Measurements from ENCODE around the gene PRDM10. TPM values are rescaled to one million over a fixed set of nuclear protein-coding genes. Genes with fewer than 3 reads are reported as not detected.
A peak's percentile ranks its signal among the peaks of the same experiment; 100 is the strongest.

Gene PRDM10
- total RNA-seq, 2 experiments from 2014 or later: 8.2 to 9.6 TPM

- ChIA-PET POLR2A (no interaction called here), CTCF (no interaction called here)
- no peaks in the 10 kb centered on the region for H3K36me3 Mint-ChIP-seq (ENCODE audit: low read depth)
- no peaks in the 10 kb centered on the region for H3K9me3 Mint-ChIP-seq
- H3K9me3 ChIP-seq (ENCODE audit: control insufficient read depth in 1 of 2, insufficient read depth in 1 of 2, low read length in 2 of 2): no peaks in the 10 kb centered on the region
- no peak for TF ChIP-seq CTCF (IDR thresholded peaks at IDR 0.05)
- H3K27ac Mint-ChIP-seq: no peak overlapping the region
- H3K36me3 ChIP-seq (ENCODE audit: insufficient read depth, low read length): no peaks in the 10 kb centered on the region
- peaks cover 11% of the 10 kb centered on the region for H3K4me1 ChIP-seq (ENCODE audit: insufficient read depth, low read length)
- no peak overlapping the region for H3K4me3 Mint-ChIP-seq
- no peak overlapping the region for H3K4me3 ChIP-seq (ENCODE audit: low read length)
- no peak for ATAC-seq (ENCODE audit: poor library complexity)
- no peak overlapping the region for H3K27ac ChIP-seq (ENCODE audit: low read depth in 1 of 2, low read length in 2 of 2)
- H3K4me1 Mint-ChIP-seq (ENCODE audit: low read depth): peaks cover 13% of the 10 kb centered on the region
- intact Hi-C loops (cut with DNase I, micrococcal nuclease): loop anchor here (10.0 kb wide), 4 partner anchors 194 to 1704 kb away; partner anchors contain the start of genes TMEM45B (in 1 of the 2) and ZBTB44 (in 1 of the 2)
- no peaks in the 10 kb centered on the region for H3K27me3 Mint-ChIP-seq
- no peaks in the 10 kb centered on the region for H3K27me3 ChIP-seq (ENCODE audit: control insufficient read depth in 1 of 2, insufficient read depth in 2 of 2, low read length in 2 of 2)
- no peak for DNase-seq
These were observed 5.7 kb upstream of the PRDM10 start for GRCh38 chr11:130008326-130008725.

DNA sequence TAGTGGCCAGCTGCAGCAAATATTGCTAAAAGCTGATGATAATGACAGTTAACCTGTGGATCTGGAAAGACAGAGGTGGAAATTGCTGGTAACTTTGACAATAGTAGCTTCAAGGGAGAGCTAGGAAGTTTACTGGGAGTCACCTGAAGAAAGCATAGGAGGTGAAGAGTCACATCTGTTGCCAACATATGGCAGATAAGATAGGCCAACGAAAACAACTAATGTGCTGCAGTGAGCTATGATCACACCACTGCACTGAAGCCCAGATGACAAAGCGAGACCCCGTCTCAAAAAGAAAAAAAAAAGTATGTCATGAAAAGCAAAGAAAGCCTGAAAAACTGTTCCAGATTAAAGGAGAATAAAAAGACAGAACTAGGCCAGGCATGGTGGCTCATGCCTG is 4.3 kb upstream of the PRDM10 start:
- DNase-seq (no peak), ATAC-seq (ENCODE audit: poor library complexity) (no peak)
- CTCF ChIA-PET: interaction anchor here (1.0 kb wide), 1 partner anchor 15 kb away, joined by 4 read pairs; no protein-coding TSS in a partner anchor
- H3K4me1 ChIP-seq (ENCODE audit: insufficient read depth, low read length): peaks cover 11% of the 10 kb centered on the region
- POLR2A ChIA-PET: no interaction called here
- H3K9me3 ChIP-seq (ENCODE audit: control insufficient read depth in 1 of 2, insufficient read depth in 1 of 2, low read length in 2 of 2): no peaks in the 10 kb centered on the region
- Mint-ChIP-seq H3K4me1 (ENCODE audit: low read depth) (peaks cover 18% of the 10 kb centered on the region), H3K27ac (no peak overlapping the region), H3K36me3 (ENCODE audit: low read depth) (peaks cover 6% of the 10 kb centered on the region), H3K9me3 (no peaks in the 10 kb centered on the region), H3K4me3 (no peak overlapping the region), H3K27me3 (no peaks in the 10 kb centered on the region)
- no peaks in the 10 kb centered on the region for H3K36me3 ChIP-seq (ENCODE audit: insufficient read depth, low read length)
- TF ChIP-seq CTCF (IDR thresholded peaks at IDR 0.05): no peak
- no peak overlapping the region for H3K4me3 ChIP-seq (ENCODE audit: low read length)
- intact Hi-C loops (cut with DNase I, micrococcal nuclease): loop anchor here (10.0 kb wide), 4 partner anchors 192 to 1702 kb away; partner anchors contain the start of genes TMEM45B (in 1 of the 2) and ZBTB44 (in 1 of the 2)
- no peaks in the 10 kb centered on the region for H3K27me3 ChIP-seq (ENCODE audit: control insufficient read depth in 1 of 2, insufficient read depth in 2 of 2, low read length in 2 of 2)
- H3K27ac ChIP-seq (ENCODE audit: low read depth in 1 of 2, low read length in 2 of 2): no peak overlapping the region

DNA sequence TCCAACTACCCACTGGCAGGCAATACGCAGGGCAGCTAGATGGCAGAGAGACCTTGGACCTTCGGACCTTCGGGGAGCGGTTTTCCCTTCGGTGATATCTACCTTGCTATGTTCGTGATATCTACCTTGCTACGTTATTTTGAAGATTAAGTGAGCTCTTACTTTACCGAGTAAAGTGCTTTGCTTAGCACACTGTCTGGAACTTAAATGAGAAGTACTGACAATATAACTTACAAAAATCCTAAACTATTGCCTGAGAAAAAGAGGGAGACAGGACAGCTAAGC is 1.0 kb upstream of the PRDM10 start:
- peak overlapping the region; percentile 83 for H3K4me3 Mint-ChIP-seq
- no peak for ATAC-seq (ENCODE audit: poor library complexity)
- Histone ChIP-seq H3K9me3 (ENCODE audit: control insufficient read depth in 1 of 2, insufficient read depth in 1 of 2, low read length in 2 of 2) (no peaks in the 10 kb centered on the region), H3K36me3 (ENCODE audit: insufficient read depth, low read length) (no peaks in the 10 kb centered on the region), H3K4me1 (ENCODE audit: insufficient read depth, low read length) (peaks cover 23% of the 10 kb centered on the region), H3K4me3 (ENCODE audit: low read length) (peak overlapping the region; percentile 76), H3K27ac (ENCODE audit: low read depth in 1 of 2, low read length in 2 of 2) (peak overlapping the region; percentile 98 to 100), H3K27me3 (ENCODE audit: control insufficient read depth in 1 of 2, insufficient read depth in 2 of 2, low read length in 2 of 2) (no peaks in the 10 kb centered on the region)
- peak overlapping the region; percentile 100 for H3K27ac Mint-ChIP-seq
- CTCF ChIA-PET: interaction anchor here (0.9 to 2.0 kb wide), 3 partner anchors 11 to 129 kb away, joined by 5 to 15 read pairs (median 6); no protein-coding TSS in a partner anchor
- no peak for TF ChIP-seq CTCF (IDR thresholded peaks at IDR 0.05)
- POLR2A ChIA-PET: interaction anchor here (0.6 to 4.9 kb wide), 26 partner anchors 10 to 913 kb away, joined by 3 to 83 read pairs (median 5); partner anchors contain the start of genes APLP2, NFRKB, SNX19 and TMEM45B
- DNase-seq: no peak
- peaks cover 39% of the 10 kb centered on the region for H3K4me1 Mint-ChIP-seq (ENCODE audit: low read depth)
- H3K9me3 Mint-ChIP-seq: no peaks in the 10 kb centered on the region
- intact Hi-C loops (cut with DNase I, micrococcal nuclease): loop anchor here (1.0 to 10.0 kb wide), 9 partner anchors 66 to 1699 kb away; partner anchors contain the start of genes APLP2 (in 2 of the 2), ZBTB44 (in 2 of the 2), NFRKB (in 1 of the 2) and TMEM45B (in 1 of the 2)
- no peaks in the 10 kb centered on the region for H3K27me3 Mint-ChIP-seq
- H3K36me3 Mint-ChIP-seq (ENCODE audit: low read depth): peaks cover 12% of the 10 kb centered on the region

Measured in CD4-positive, alpha-beta T cell (primary cell).